ENCODE measurements around the gene ANGPTL3. TPM values are rescaled to one million over a fixed set of nuclear protein-coding genes. Genes with fewer than 3 reads are reported as not detected.

Gene ANGPTL3
- total and polyA plus RNA-seq, 2 of the 8 experiments (the other 6 are each of a cell fraction or from before 2014, with no cell fraction given), result not detected

DNA sequence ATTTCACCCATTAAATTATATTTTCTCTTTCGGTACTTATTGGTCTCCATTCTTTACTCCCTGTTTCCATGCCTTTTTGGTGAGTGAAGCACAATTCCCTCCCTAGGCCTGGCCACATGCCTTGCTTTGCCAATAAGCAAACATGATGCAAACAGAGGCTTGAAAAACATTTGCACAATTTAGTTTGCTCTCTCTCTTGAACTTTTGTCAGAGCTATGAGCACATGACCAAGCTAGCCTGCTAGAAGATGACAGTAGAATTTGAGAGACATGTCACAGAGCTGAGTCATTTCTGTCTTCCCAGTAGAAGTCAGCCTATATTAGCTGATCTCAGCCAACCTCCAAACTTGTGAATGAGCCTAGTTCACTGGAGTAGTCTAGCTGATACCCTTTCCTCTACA is 24.6 kb downstream of the ANGPTL3 start (continued):
- TF ChIP-seq CHD1 (IDR thresholded peaks at IDR 0.05; ENCODE audit: low read depth, low read length) (no peak), SP4 (IDR thresholded peaks at IDR 0.05; ENCODE audit: low read length) (no peak), POLR2A (IDR thresholded peaks at IDR 0.05; ENCODE audit: control extremely low read depth in 1 of 2, low read depth in 2 of 2, low read length in 2 of 2) (no peak), SRF (IDR thresholded peaks at IDR 0.05; ENCODE audit: low read depth, low read length) (no peak), MAFK (IDR thresholded peaks at IDR 0.05; ENCODE audit: low read depth, low read length) (no peak), NRF1 (IDR thresholded peaks at IDR 0.05; ENCODE audit: low read depth, low read length) (no peak)
- TF ChIP-seq, protein P1, sequence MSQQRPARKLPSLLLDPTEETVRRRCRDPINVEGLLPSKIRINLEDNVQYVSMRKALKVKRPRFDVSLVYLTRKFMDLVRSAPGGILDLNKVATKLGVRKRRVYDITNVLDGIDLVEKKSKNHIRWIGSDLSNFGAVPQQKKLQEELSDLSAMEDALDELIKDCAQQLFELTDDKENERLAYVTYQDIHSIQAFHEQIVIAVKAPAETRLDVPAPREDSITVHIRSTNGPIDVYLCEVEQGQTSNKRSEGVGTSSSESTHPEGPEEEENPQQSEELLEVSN (IDR thresholded peaks at IDR 0.05), result no peak

All from H1 (cell line).